Activated T-cell treated with anti-CD3 and anti-CD28 coated beads for 48 hours (primary cell): ENCODE data around the gene HOXB8.

Source experiments
- DNase-seq: peaks from one replicate; pipeline ENCODE4 v3.0.0-alpha.2; 2020; ENCODE audit warnings: low read depth

Gene HOXB8

DNA sequence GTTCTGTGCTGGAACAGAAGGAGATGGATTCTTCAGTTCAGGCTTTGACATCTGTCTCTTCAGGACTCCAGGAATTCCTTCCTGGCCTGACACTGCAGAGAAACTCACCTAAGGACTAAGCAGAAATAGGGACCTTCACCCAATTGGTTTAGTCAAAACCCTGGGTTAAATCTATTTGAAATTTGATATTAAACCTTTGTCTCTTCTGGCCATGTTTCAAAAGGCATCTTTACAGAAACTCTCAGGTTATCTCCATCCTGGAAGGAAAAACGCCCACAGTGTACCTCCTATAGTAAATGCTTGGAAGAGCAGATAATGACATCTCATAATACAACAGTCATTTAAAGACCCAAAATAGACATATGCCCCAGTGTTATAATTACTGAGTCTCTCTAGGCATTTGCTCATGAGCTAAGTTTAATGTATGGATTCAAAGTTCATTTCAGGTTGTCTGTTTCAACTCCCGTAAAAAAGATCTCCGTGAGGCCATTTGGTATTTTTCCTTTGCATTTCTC is 31.3 kb downstream of the HOXB8 start:
- DNase-seq, result no peak

- no peak for DNase-seq
These were observed 32.4 kb downstream of the HOXB8 start for GRCh38 chr17:48582750-48583069.

DNA sequence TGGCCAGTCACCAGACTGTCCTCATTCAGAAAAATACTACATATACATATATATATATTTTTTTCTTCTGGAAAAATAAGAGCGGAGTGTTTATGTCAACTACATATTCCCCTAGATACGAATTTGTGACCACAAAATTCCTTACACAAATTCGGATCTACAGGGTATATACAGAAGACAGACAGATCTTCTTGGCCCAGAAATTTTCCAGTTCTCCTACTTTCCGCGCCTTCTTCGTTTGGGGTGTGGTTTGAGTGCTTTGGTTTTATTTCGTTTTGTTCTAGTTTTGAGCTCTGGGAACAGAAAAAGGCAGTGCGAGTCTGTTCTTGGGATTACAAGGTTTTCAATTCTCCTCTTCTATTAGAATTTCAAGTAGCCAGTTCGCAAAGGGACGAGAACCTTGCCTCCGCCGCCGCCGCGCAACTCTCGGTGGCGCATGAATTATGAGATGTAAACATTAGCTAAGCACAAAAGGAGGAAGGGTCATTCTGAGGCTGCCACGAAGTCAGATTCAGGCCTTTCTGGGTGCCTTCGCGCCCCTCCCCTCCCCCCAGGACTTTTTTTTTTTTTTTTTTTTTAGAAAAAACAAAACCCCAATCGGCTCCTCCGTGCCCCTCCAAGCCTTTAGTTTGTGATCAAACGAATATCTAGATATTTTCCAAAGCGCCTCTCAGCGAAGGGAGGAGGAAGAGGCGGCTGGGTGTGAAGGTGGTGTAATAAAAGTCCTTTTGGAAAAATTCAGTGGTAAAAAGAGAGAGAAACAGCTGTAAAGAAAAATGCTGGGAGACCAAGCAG is 35.1 kb downstream of the HOXB8 start:
- DNase-seq, result no peak

GRCh38 chr17:48579471-48579759 is 35.7 kb downstream of the HOXB8 start:
- DNase-seq, result no peak

- DNase-seq, result no peak
These were observed 36.2 kb downstream of the HOXB8 start for GRCh38 chr17:48578616-48579470.

DNA sequence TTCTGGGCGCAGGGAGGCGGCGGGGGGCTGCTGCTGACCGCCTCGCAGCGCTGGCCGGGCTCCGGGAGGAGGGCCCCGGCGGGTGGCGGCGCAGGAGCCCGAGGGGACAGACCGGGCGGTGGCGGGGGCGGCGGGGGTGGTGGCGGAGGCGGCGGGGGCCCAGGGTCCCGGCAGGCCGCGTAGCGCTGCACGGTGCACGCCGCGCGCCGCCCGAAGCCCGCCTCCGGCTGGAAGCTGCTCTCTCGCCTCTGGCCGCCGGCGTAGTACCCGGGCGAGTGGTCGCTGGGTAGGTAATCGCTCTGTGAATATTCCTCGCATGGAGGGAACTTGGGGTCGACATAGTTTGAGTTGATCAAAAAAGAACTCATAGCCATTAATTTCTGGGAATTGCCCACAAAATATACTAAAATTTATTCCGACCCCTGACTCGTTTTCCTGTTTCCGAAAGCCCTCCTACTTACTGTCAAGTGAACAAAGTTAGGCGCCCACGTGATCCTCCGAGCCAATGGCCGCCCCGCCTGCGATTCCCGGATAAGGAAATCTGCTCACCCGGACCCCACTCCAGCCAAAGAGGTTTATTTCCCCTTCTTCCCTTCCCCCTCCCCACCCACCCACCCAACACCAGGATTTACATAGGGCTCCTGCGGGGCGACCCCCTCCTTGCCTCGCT is 37.0 kb downstream of the HOXB8 start, which contains the start of gene HOXB4:
HOXB4 (minus strand) TSS at position 405 of the 670 bp plus-strand sequence; CDS start at position 374, 31 bp downstream.
- DNase-seq, result no peak

GRCh38 chr17:48577330-48577945 is 37.7 kb downstream of the HOXB8 start:
- no peak for DNase-seq

GRCh38 chr17:48576479-48577309 is 38.4 kb downstream of the HOXB8 start:
- no peak for DNase-seq

DNA sequence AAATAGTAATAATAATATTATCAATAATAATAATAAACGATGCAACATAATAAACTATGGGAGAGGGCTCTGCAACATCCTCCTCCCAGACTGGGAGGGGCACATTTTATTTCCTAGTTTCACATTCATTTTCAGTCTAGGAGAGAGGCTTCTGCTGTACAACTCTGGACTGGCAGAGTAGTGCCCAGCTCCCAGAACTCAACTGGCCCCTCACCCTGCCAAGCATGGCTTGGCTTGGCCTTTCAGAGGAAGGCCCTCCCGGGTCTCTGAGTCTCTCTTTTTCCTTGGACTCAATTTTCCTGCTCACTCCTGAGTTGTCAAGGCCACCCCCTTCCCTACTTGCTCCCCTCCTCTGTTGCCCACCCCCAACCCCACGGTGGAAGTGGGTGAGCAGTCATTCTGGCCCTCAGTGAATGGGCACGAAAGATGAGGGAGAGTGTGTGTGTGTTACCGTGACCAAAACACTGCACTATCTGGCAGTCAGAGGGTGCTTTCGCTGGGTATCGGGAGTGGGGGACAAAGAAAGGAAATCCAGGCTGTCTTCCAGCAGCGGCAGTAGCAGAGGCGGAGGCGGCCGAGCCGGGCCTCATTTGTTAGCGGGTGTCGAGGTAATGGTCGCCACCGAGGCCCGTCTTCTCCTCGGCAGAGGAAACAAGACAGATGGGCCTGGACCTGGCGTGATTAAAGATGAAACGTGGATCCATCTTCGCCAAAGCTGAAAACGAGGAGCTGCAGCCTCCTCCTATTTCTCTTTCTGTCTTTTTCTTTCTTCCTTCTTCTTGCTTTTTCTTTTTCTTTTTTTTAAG is 39.2 kb downstream of the HOXB8 start:
- no peak for DNase-seq

GRCh38 chr17:48575066-48575582 is 40.0 kb downstream of the HOXB8 start:
- DNase-seq, result no peak

- no peak for DNase-seq
These were observed 40.5 kb downstream of the HOXB8 start for GRCh38 chr17:48574505-48575065.

- DNase-seq, result no peak
These were observed 43.2 kb downstream of the HOXB8 start for GRCh38 chr17:48571826-48572417.

DNA sequence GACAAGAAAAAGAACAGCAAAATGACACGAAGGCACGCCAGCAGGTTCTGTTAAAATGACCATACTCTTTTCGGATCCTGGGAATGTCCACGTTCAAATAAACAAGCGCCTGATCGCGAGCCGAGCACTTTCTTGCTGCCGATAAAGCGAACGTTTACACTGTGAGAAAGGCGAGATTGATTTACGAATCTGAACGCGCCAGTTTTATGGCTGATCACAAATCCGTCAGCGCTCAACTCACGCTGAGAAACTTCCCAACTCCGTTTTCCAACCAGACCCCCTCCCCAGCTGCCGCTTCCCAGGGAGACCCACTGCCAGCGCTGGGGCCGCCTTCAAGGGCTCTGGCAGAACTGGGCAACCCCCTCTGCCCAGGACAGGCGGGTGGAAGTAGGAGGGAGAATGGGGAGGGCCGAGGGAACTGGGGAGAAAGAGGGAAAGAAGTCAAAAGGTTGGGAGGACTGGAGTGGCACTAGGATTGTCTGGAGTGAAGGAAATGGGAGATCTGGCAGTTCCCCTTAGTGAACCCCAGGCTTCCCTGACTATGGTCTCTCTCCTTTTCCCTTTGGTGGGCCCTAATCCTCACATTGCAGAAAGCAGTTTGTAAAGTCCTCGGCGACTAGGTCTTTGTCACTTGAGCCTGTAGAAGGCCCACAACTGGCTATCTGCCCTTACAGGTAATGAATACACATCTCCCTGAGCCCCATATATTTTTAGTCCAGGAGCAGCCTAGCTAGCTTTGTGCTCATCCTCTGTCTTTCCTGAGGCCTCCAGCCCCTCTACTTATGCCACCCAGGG is 43.9 kb downstream of the HOXB8 start:
- DNase-seq, result no peak

GRCh38 chr17:48570325-48571023 is 44.6 kb downstream of the HOXB8 start:
- no peak for DNase-seq

GRCh38 chr17:48569674-48570324 is 45.3 kb downstream of the HOXB8 start:
- DNase-seq, result no peak

GRCh38 chr17:48569240-48569582 is 45.9 kb downstream of the HOXB8 start:
- no peak for DNase-seq

GRCh38 chr17:48568499-48569239 is 46.4 kb downstream of the HOXB8 start:
- DNase-seq, result no peak
